GM12878 (cell line): ENCODE data around the gene FLT1. TPM values are rescaled to one million over a fixed set of nuclear protein-coding genes. Genes with fewer than 3 reads are reported as not detected.

Experiments
- ATAC-seq: fragments of 200-7000 bp; cut with Tn5 transposase; 3 replicates; pipeline ENCODE4 v1.9.1; 2020; ENCODE audit warnings: mild to moderate bottlenecking, moderate library complexity
- BruUV-seq: library from RNA; stranded (reverse); fragments of 400-500 nt; replicated peaks from 2 replicates; lab custom pipeline; 2021; lab: Mats Ljungman, UMichigan
- CTCF ChIA-PET: fragments of 300-600 bp; sonication (Branson Sonifier 250); formaldehyde crosslinking; extraction: SDS; loops from one replicate; lab custom pipeline; 2021; ENCODE audit warnings: inconsistent platforms; lab: Yijun Ruan, JAX
- POLR2A ChIA-PET: fragments of 350-600 bp; formaldehyde crosslinking; extraction: SDS; loops from one replicate; lab custom pipeline; 2021; ENCODE audit warnings: inconsistent platforms; lab: Charles Lee
- RAD21 ChIA-PET: fragments of 300-600 bp; sonication (Branson Sonifier 250); formaldehyde crosslinking; loops from one replicate; lab custom pipeline; 2023; ENCODE audit warnings: antibody characterized with exemption; ENCODE audit not compliant: unreplicated experiment; lab: Charles Lee
- SMC1A ChIA-PET: fragments of 300-600 bp; sonication (Branson Sonifier 250); formaldehyde crosslinking; loops from one replicate; lab custom pipeline; 2023; ENCODE audit not compliant: unreplicated experiment, uncharacterized antibody; lab: Charles Lee
- DNase-seq: peaks from one replicate; pipeline ENCODE4 v3.0.0-alpha.2; 2011; ENCODE audit warnings: low read depth, low spot score
- FAIRE-seq: peaks from 3 replicates; lab custom pipeline; 2011; peaks lifted over from hg19 to GRCh38; lab: Jason Lieb, UNC
- H2AFZ ChIP-seq: 2 replicates; pipeline ENCODE4 v1.6.0; 2011; ENCODE audit warnings: low read depth, low read length, control low read depth; ENCODE audit not compliant: control insufficient read depth
- H3K27ac ChIP-seq: 2 replicates; pipeline ENCODE4 v1.5.1; 2011; ENCODE audit warnings: control low read depth; ENCODE audit not compliant: control insufficient read depth, insufficient read depth
- H3K27me3 ChIP-seq, 2 experiments: replicated peaks in 1 of 2; 2 replicates each; pipeline versions ENCODE4 v1.6.0 to v1.6.1; 2011; ENCODE audit warnings: low read length in 1 of 2; ENCODE audit not compliant: control insufficient read depth in 2 of 2, insufficient read depth in 2 of 2
- H3K36me3 ChIP-seq, 2 experiments: 2 replicates each; pipeline ENCODE4 v1.5.1; 2011; ENCODE audit warnings: low read length in 1 of 2; ENCODE audit not compliant: control insufficient read depth in 2 of 2, insufficient read depth in 2 of 2
- H3K4me1 ChIP-seq: 2 replicates; pipeline ENCODE4 v1.6.1; 2011; ENCODE audit warnings: mild to moderate bottlenecking, low read length, moderate library complexity, mixed read lengths; ENCODE audit not compliant: control insufficient read depth, insufficient read depth
- H3K4me2 ChIP-seq: 2 replicates; pipeline ENCODE4 v1.6.0; 2011; ENCODE audit warnings: control low read depth; ENCODE audit not compliant: control insufficient read depth, insufficient read depth
- H3K4me3 ChIP-seq: fragments of 200-600 bp; sonication (generic); 2 replicates; pipeline ENCODE4 v1.5.1; 2016
- H3K79me2 ChIP-seq: 2 replicates; pipeline ENCODE4 v1.6.0; 2011; ENCODE audit warnings: low read length; ENCODE audit not compliant: control insufficient read depth, insufficient read depth
- H3K9ac ChIP-seq: 2 replicates; pipeline ENCODE4 v1.8.0; 2011; ENCODE audit warnings: low read length, control low read depth, mixed read lengths; ENCODE audit not compliant: control insufficient read depth, insufficient read depth
- H3K9me3 ChIP-seq: replicated peaks from 3 replicates; pipeline ENCODE4 v1.5.1; 2011; ENCODE audit warnings: mild to moderate bottlenecking, low read length; ENCODE audit not compliant: control insufficient read depth, insufficient read depth
- H4K20me1 ChIP-seq: 2 replicates; pipeline ENCODE4 v1.6.0; 2011; ENCODE audit not compliant: control insufficient read depth, insufficient read depth
- BHLHE40 ChIP-seq, 2 experiments: fragments of 450-650 bp in 1 of 2; IDR thresholded peaks; 2 replicates each; pipeline ENCODE4 v1.6.1; 2011 to 2017; ENCODE audit warnings: low read depth in 2 of 2, borderline replicate concordance in 1 of 2, improper control_type of control experiment in 1 of 2, low read length in 1 of 2, mild to moderate bottlenecking in 1 of 2
- HDGF ChIP-seq: fragments of 450-650 bp; IDR thresholded peaks from 2 replicates; pipeline ENCODE4 v1.6.1; 2016; ENCODE audit warnings: antibody characterized with exemption
- JUND ChIP-seq: IDR thresholded peaks from 2 replicates; pipeline ENCODE4 v1.6.1; 2012; ENCODE audit warnings: low read depth, mild to moderate bottlenecking, low read length, improper control_type of control experiment, moderate library complexity
- MXI1 ChIP-seq: fragments of 150-350 bp; IDR thresholded peaks from 2 replicates; pipeline ENCODE4 v1.6.1; 2011; ENCODE audit warnings: low read depth, mild to moderate bottlenecking, inconsistent platforms, low read length, improper control_type of control experiment
- NR2F1 ChIP-seq: fragments of 450-650 bp; conservative IDR thresholded peaks from 2 replicates; pipeline ENCODE4 v1.6.1; 2017; ENCODE audit warnings: mild to moderate bottlenecking
- SP1 ChIP-seq: IDR thresholded peaks from one replicate; pipeline ENCODE4 v1.6.1; 2011; ENCODE audit warnings: low read depth, low read length
- WGBS: methylation state at CpG from one replicate; pipeline ENCODE4 v1.1.6; 2016; ENCODE audit warnings: low lambda C conversion rate; ENCODE audit not compliant: insufficient replicate concordance, insufficient coverage; ENCODE audit errors: missing lambda C conversion rate; 5-methylcytosine and 5-hydroxymethylcytosine counted together
- in situ Hi-C: fragments of 300-500 bp; cut with MboI; formaldehyde crosslinking; loops from 9 replicates; pipeline ENCODE4 v1.14.3; 2018; ENCODE audit warnings: mixed read lengths
- intact Hi-C: fragments of 100-400 bp; cut with micrococcal nuclease; formaldehyde crosslinking; loops from one replicate; pipeline ENCODE4 v1.14.2; 2022; ENCODE audit not compliant: unreplicated experiment
- polyA plus RNA-seq, 11 experiments: library from polyadenylated mRNA; depleted of rRNA in 4 of 11; unstranded in 6 of 11; stranded (reverse) in 5 of 11; fragments of >200 nt; fragmentation: Nextera tagmentation in 4 of 11; fragmentation: Illumina TruSeq in 1 of 11; extraction: Ambion mirVana in 4 of 11; extraction: Trizol in 1 of 11; gene quantifications; 1 replicate in 1 of 11; 2 replicates in 10 of 11; pipeline versions ENCODE4 v1.2.1 to v1.2.3, GENCODE V29; 2011 to 2016; ENCODE audit warnings: inconsistent platforms in 2 of 11, missing spikeins in 2 of 11, low read depth in 1 of 11
- total RNA-seq, 4 experiments: library from RNA; depleted of rRNA in 3 of 4; stranded (reverse); fragments of >200 nt in 3 of 4; fragmentation: Illumina TruSeq in 1 of 4; extraction: Trizol in 1 of 4; gene quantifications; 2 replicates each; pipeline versions ENCODE4 v1.2.1 to v1.2.3, GENCODE V29; 2013 to 2021
- TF ChIP-seq, protein P1 (sequence below): IDR thresholded peaks from 2 replicates; pipeline ENCODE4 v1.6.1; 2012; ENCODE audit warnings: low read length, inconsistent platforms

Gene FLT1
- total and polyA plus RNA-seq, 10 of the 15 experiments (the other 5 are each of a cell fraction or from before 2014, with no cell fraction given): 0.55 to 5.6 (median 0.84) TPM

DNA sequence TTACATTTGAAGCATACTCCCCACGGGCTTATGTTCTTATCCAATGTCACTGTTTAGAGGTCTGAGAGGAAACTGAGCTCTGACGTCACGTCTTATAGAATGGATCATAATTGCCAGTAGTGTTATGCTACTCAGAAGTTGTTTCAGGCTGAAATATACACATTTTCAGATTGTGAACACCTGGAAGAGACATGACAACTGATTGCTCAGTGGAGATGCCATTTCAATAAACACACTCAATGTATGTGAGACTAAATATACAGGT, 17.3 kb downstream of the FLT1 start:
- ChIA-PET RAD21 (interaction anchor here (0.6 kb wide), 2 partner anchors 9 to 68 kb away, joined by 3 read pairs; no protein-coding TSS in a partner anchor), SMC1A (interaction anchor here (1.0 to 1.7 kb wide), 2 partner anchors 12 to 15 kb away, joined by 3 to 6 read pairs; no protein-coding TSS in a partner anchor)
- intact Hi-C loops: loop anchor here (10.0 kb wide), 1 partner anchor 153 kb away; no protein-coding TSS in a partner anchor

DNA sequence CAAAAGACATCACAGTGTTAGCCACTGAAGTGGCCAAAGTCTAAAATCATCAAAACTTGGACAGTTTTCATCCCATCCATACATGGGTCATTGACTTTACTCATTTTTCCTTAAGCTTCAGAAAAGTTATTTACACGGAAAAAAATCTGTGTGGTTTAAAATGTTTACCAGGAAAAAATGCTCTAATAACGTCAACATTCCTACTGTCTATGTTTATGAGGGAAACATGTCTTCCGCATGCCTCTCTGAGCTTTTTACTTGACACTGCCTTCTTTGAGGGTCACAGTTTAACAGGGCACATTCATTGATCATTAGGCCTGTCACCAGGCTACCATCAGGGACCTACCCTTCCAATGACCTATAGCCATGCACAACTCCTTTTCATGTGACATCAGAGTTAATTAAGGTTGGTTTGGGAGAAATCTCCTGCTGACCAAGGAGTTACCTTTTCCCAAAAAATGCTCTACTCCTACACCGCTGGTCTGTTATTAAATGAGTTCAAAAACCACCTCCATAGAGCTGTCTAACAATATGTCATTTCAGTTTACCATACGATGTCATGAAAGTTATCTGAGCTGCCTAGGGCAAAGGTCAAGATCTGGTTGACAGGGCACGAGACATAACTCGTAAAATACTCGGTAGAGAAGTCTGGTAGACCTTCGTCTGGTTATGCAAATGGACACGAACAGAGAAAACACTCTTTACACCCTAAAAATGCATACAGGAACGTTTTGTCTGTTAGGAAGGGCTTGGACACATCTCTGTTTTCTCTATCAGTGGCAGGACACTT, 17.8 kb downstream of the FLT1 start:
- SMC1A ChIA-PET: interaction anchor here (0.6 to 1.7 kb wide), 7 partner anchors 13 to 160 kb away, joined by 3 to 6 read pairs (median 3); no protein-coding TSS in a partner anchor
- 38% methylated on average over 11 of the region's 11 CpGs for WGBS
- no peaks in the 10 kb centered on the region for H3K4me1 ChIP-seq
- DNase-seq (no peak), FAIRE-seq (no peak), ATAC-seq (peak; percentile 37)
- no peak overlapping the region for H3K4me2 ChIP-seq
- no TSS peak for BruUV-seq
- POLR2A ChIA-PET: no interaction called here
- no peaks in the 10 kb centered on the region for H3K9me3 ChIP-seq
- TF ChIP-seq SP1: no peak
- peak; percentile 37; the same call in 1 of the 2 replicates for TF ChIP-seq NR2F1
- TF ChIP-seq BHLHE40 (IDR thresholded peaks at IDR 0.05; ENCODE audit: borderline replicate concordance in 1 of 2, low read depth in 2 of 2, low read length in 1 of 2): peak in 1 of 2 experiments; percentile 59; a peak in 2 of 4 replicates
- TF ChIP-seq MXI1: no peak
- intact Hi-C loops: loop anchor here (10.0 kb wide), 1 partner anchor 152 kb away; no protein-coding TSS in a partner anchor
- no peaks in the 10 kb centered on the region for H3K36me3 ChIP-seq
- no peak overlapping the region for H3K4me3 ChIP-seq
- no peak overlapping the region for H2AFZ ChIP-seq
- H4K20me1 ChIP-seq: no peaks in the 10 kb centered on the region
- no peaks in the 10 kb centered on the region for H3K79me2 ChIP-seq
- no peak overlapping the region for H3K9ac ChIP-seq
- no peak overlapping the region for H3K27ac ChIP-seq
- in situ Hi-C loops: no loop called here
- CTCF ChIA-PET: interaction anchor here (0.6 kb wide), 1 partner anchor 424 kb away, joined by 3 read pairs; no protein-coding TSS in a partner anchor
- RAD21 ChIA-PET: interaction anchor here (0.6 kb wide), 2 partner anchors 10 to 68 kb away, joined by 3 read pairs; no protein-coding TSS in a partner anchor
- no peaks in the 10 kb centered on the region; a peak in 1 of 4 replicates for H3K27me3 ChIP-seq

More for the DNA sequence above, 17.3 kb downstream of the FLT1 start:
- no peak overlapping the region for H3K9ac ChIP-seq
- no peak overlapping the region for H2AFZ ChIP-seq
- no peak for DNase-seq
- no peaks in the 10 kb centered on the region for H3K4me1 ChIP-seq
- H3K27me3 ChIP-seq: no peaks in the 10 kb centered on the region; a peak in 1 of 4 replicates
- 37% methylated on average over 3 of the region's 3 CpGs for WGBS
- no peak overlapping the region for H3K27ac ChIP-seq
- POLR2A ChIA-PET: no interaction called here
- no peaks in the 10 kb centered on the region for H3K36me3 ChIP-seq
- TF ChIP-seq, protein P1, sequence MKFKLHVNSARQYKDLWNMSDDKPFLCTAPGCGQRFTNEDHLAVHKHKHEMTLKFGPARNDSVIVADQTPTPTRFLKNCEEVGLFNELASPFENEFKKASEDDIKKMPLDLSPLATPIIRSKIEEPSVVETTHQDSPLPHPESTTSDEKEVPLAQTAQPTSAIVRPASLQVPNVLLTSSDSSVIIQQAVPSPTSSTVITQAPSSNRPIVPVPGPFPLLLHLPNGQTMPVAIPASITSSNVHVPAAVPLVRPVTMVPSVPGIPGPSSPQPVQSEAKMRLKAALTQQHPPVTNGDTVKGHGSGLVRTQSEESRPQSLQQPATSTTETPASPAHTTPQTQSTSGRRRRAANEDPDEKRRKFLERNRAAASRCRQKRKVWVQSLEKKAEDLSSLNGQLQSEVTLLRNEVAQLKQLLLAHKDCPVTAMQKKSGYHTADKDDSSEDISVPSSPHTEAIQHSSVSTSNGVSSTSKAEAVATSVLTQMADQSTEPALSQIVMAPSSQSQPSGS: no peak
- no peak for TF ChIP-seq JUND
- no peak for TF ChIP-seq HDGF
- TF ChIP-seq, all 136 proteins: peak for 0
- CTCF ChIA-PET: no interaction called here
- FAIRE-seq (no peak), ATAC-seq (no peak; the same call in 2 of the 3 replicates)
- in situ Hi-C loops: no loop called here
- no TSS peak for BruUV-seq
- Histone ChIP-seq H4K20me1 (no peaks in the 10 kb centered on the region), H3K79me2 (no peaks in the 10 kb centered on the region), H3K4me3 (no peak overlapping the region), H3K9me3 (no peaks in the 10 kb centered on the region), H3K4me2 (no peak overlapping the region)
